ENCODE results near the gene ATPAF2. TPM values are rescaled to one million over a fixed set of nuclear protein-coding genes. Genes with fewer than 3 reads are reported as not detected.

Gene ATPAF2
- polyA plus RNA-seq, 2 of the 4 experiments (the other 2 are of a cell fraction) = 20.0 to 21.4 TPM

- 92% methylated on average over 15 of the region's 15 CpGs for WGBS (ENCODE audit: missing lambda C conversion rate)
- Histone ChIP-seq H3K4me3 (no peak overlapping the region), H3K4me1 (no peaks in the 10 kb centered on the region), H3K4me2 (no peak overlapping the region), H3K9me3 (no peaks in the 10 kb centered on the region), H3K27ac (no peak overlapping the region)
- TF ChIP-seq USF2 (IDR thresholded peaks at IDR 0.05) = no peak
- TF ChIP-seq KDM1A (IDR thresholded peaks at IDR 0.05; ENCODE audit: low read depth) = no peak
- no peak for TF ChIP-seq ATOH8 (CRISPR knock-in tag; IDR thresholded peaks at IDR 0.05; ENCODE audit: low read depth)
- no peak for TF ChIP-seq E2F6 (IDR thresholded peaks at IDR 0.05; ENCODE audit: borderline replicate concordance, low read depth)
- TF ChIP-seq EP300 (IDR thresholded peaks at IDR 0.05) = no peak
- no peak for TF ChIP-seq NFE2L2 (conservative IDR thresholded peaks at IDR 0.05; ENCODE audit: low read length)
- TF ChIP-seq RNF2 (IDR thresholded peaks at IDR 0.05; ENCODE audit: borderline replicate concordance, low read depth) = no peak
- no peak for TF ChIP-seq ZC3H11A (IDR thresholded peaks at IDR 0.05)
- CTCF ChIA-PET = interaction anchor here (1.3 to 4.1 kb wide), 5 partner anchors 11 to 34 kb away, joined by 3 to 14 read pairs (median 5); no protein-coding TSS in a partner anchor
- DNase-seq (ENCODE audit: low read depth in 1 of 2, low spot score in 1 of 2) (no peak), FAIRE-seq (no peak), ATAC-seq (peak in 1 of 2 experiments; percentile 26; a peak in 3 of 6 replicates)
- POLR2A ChIA-PET = no interaction called here
Observed at GRCh38 chr17:18018411-18018921, 20.5 kb downstream of the ATPAF2 start.

- ChIA-PET POLR2A (no interaction called here), CTCF (interaction anchor here (1.3 to 4.1 kb wide), 5 partner anchors 12 to 33 kb away, joined by 3 to 14 read pairs (median 5); no protein-coding TSS in a partner anchor)
- DNase-seq (ENCODE audit: low read depth in 1 of 2, low spot score in 1 of 2) = no peak
- Histone ChIP-seq H3K27ac (no peak overlapping the region), H3K4me2 (no peak overlapping the region), H3K4me3 (no peak overlapping the region), H3K9me3 (no peaks in the 10 kb centered on the region), H3K4me1 (no peaks in the 10 kb centered on the region)
- ATAC-seq = no peak
- FAIRE-seq = no peak
- TF ChIP-seq FOXS1 (CRISPR knock-in tag; IDR thresholded peaks at IDR 0.05) = no peak
- TF ChIP-seq NFE2L2 (conservative IDR thresholded peaks at IDR 0.05; ENCODE audit: low read length) = no peak
- no peak for TF ChIP-seq SMC3 (IDR thresholded peaks at IDR 0.05)
- TF ChIP-seq TP53 (CRISPR knock-in tag; IDR thresholded peaks at IDR 0.05) = no peak
- no peak for TF ChIP-seq EHMT2 (IDR thresholded peaks at IDR 0.05; ENCODE audit: low read depth)
- TF ChIP-seq HOXB5 (CRISPR knock-in tag; IDR thresholded peaks at IDR 0.05) = no peak
- TF ChIP-seq HES2 (IDR thresholded peaks at IDR 0.05) = no peak
- no peak for TF ChIP-seq ZSCAN20 (CRISPR knock-in tag; IDR thresholded peaks at IDR 0.05)
- no peak for TF ChIP-seq CTCF (IDR thresholded peaks at IDR 0.05)
- no peak for TF ChIP-seq FOSL2 (IDR thresholded peaks at IDR 0.05)
- TF ChIP-seq FOSL2 (CRISPR knock-in tag; IDR thresholded peaks at IDR 0.05) = no peak
- no peak for TF ChIP-seq EHF (CRISPR knock-in tag; IDR thresholded peaks at IDR 0.05)
- no peak for TF ChIP-seq NR3C1 (IDR thresholded peaks at IDR 0.05)
- no peak for TF ChIP-seq RARB (CRISPR knock-in tag; IDR thresholded peaks at IDR 0.05)
- TF ChIP-seq USF2 (IDR thresholded peaks at IDR 0.05) = no peak
- TF ChIP-seq FOSB (CRISPR knock-in tag; IDR thresholded peaks at IDR 0.05) = no peak
- TF ChIP-seq BHLHE40 (IDR thresholded peaks at IDR 0.05; ENCODE audit: low read depth, low read length) = no peak
- TF ChIP-seq ZC3H11A (IDR thresholded peaks at IDR 0.05) = no peak
- no peak for TF ChIP-seq KDM5A (IDR thresholded peaks at IDR 0.05)
- no peak for TF ChIP-seq RCOR1 (IDR thresholded peaks at IDR 0.05; ENCODE audit: low read depth, low read length)
- TF ChIP-seq NPAS2 (CRISPR knock-in tag; IDR thresholded peaks at IDR 0.05; ENCODE audit: borderline replicate concordance) = no peak
- 87% methylated on average over 3 of the region's 3 CpGs for WGBS (ENCODE audit: missing lambda C conversion rate)
Observed at GRCh38 chr17:18017958-18018357, 21.0 kb downstream of the ATPAF2 start.
